SKM-1 treated with dmso at 0.1 percent for 144 hours (cell line): Measurements from ENCODE around the gene SLA2.
"Not testable (repeated sequence)": the region's sequence is repeated elsewhere in the genome, so short reads cannot be mapped to it uniquely, and the experiment has no call there.

Experiments
- DNase-seq: peaks from one replicate; lab custom pipeline; 2025; ENCODE audit not compliant: unreplicated experiment; lab: John Stamatoyannopoulos, UW

Gene SLA2

DNA sequence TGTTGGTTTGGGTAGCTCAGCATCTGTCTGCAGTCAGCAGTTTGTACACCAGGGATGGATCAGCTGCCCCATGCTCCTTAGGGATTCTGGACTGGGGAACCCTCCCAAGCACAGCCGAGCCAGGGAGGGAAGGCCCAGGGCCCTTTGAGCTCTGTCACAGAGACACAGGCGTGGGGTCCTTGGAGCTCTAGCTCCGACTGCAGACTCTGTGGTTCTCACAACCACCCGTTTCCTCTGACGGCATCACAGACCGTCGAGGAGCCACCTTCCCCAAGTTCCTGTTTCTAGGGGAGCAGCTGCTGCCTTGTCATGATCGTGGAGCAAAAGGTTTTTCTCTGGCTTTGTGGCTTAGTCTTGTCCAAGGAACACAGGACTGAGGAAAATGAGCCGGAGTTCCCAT, at the start of gene SLA2:
Gene SLA2, minus strand, starts transcription at position 199 of the 400 bp plus-strand sequence. CDS start 4,861 bp downstream, outside the sequence.
- DNase-seq = peak; percentile 90

- DNase-seq = not testable (repeated sequence)
Observed at GRCh38 chr20:36695467-36695866, 49.5 kb upstream of the SLA2 start.

- no peak for DNase-seq
Observed at GRCh38 chr20:36688630-36689029, 42.6 kb upstream of the SLA2 start.

DNA sequence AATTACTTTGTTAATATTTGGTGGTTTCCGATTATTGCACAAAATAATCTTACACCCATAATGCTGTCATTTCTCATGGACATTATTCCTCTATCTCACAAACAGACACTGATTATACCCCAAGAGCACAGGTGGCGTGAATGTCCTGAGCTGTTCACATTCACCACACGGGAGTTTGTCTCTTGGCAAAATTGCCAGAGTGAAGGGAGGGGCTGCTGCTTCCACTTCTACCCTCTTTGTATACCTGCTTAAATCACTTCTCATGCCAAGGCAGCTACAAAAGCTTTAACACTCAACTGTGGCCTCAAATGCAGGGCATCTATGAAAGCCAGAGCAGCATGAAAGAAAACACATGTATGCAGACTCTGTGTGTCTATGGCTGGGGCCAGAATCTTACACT, 41.9 kb upstream of the SLA2 start:
- no peak for DNase-seq

- no peak for DNase-seq
Observed at GRCh38 chr20:36686944-36687343, 40.9 kb upstream of the SLA2 start.

DNA sequence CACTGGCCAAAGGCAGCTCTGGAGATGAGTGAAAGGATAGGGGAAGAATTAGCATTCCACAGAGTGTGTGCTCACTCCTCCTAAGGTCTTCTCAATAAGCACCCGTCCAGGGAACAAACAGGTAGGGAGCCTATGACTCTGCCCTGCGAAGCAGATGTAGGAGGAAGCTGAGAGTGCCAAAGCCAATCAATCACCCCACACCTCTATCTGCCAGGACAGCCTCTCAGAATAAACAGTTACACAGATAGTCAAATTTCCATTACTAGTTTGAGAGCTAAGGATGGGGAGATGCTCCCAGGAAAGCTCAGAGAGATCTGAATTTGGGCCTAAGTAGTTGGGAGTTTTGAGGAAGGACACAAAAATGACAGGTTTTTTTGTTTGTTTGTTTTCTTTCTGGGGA, 40.5 kb upstream of the SLA2 start:
- DNase-seq = no peak

GRCh38 chr20:36684747-36685146, 38.8 kb upstream of the SLA2 start:
- DNase-seq = no peak

- DNase-seq = no peak
Observed at GRCh38 chr20:36682311-36682710, 36.3 kb upstream of the SLA2 start.

DNA sequence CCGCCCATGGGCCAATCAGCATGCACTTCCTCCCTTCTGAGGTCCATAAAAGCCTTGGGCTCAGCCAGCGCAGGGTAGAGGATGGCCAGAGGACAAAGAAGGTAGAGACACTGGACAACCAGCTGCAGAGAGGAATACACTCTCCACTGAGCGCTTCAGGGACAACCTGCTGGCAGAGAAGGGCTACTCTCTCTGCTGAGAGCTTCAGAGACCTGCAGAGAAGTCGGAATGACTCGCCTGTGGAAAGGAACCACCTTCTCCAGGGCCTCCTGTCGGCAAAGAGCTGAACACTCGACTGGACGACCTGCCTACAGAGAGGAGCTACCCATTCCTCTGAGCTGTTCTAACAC, 31.4 kb upstream of the SLA2 start:
- no peak for DNase-seq

DNA sequence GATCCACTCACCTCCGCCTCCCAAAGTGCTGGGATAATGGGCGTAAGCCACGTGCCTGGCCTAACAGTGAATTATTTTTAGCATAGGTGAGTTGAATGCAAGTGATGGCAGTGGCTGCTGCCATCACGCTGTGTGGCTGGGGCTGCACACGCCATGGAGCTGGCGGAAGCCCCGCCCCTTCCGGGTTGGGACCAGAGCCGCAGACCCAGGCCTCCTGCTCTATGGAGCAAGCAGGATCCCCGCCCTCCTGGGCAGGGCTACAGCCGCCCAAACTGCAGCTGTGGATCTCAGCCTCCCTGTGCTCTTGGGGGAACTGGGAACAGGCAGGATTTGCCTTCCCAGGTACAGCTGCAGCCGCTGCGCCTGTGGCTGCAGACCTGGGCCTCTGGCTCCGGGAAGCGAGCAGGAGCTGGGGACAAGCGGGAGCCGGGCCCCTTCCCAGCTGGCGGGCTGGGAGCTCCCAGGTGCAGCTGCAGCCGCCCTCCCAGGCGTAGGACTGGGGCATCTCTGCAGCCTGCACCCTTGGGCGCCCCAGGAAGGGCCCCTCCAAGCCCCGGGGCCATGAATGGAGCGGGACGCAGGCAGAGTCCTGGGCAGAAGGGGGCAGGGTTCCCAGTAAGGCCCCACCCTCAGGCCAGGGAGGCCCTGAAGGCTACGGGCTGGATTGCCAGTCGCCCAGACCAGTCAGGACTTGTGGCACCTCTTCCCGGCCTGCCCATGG, 30.9 kb upstream of the SLA2 start:
- DNase-seq = no peak

- DNase-seq = not testable (repeated sequence)
Observed at GRCh38 chr20:36675545-36675944, 29.5 kb upstream of the SLA2 start.

GRCh38 chr20:36672991-36673390, 27.0 kb upstream of the SLA2 start:
- no peak for DNase-seq

DNA sequence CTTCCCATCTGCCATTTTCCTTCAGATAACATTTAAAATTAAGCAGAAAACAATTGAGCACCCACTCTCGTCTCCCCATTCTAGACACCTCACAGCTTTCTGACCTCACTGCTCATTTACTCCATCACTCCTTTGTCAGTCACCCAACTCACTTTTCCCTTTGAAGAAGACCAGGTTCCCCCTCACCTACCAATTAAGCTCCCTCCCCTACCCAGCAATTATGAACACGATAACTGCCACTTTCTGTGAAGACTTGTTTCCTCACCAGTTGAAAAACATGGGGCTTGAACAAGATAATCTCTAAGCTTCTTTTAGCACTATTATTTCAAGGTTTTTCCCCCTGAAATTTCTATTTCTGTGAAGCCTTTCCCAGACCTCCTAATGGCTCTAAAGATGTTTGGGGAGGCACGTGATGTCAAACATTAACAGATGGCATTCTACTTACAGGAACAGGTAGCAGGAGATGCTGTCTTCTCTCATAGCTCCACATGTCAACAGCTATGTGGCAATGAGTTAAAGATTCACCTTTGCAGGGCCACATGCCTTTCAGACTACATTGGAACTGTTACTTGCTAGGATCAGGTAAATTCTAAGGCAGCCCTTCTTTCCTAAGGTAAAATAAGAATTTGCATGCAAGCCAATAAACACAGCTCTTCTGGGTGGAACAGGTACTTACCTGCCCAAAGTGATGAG, 24.8 kb upstream of the SLA2 start:
- no peak for DNase-seq

- no peak for DNase-seq
Observed at GRCh38 chr20:36666181-36666740, 20.3 kb upstream of the SLA2 start.

DNA sequence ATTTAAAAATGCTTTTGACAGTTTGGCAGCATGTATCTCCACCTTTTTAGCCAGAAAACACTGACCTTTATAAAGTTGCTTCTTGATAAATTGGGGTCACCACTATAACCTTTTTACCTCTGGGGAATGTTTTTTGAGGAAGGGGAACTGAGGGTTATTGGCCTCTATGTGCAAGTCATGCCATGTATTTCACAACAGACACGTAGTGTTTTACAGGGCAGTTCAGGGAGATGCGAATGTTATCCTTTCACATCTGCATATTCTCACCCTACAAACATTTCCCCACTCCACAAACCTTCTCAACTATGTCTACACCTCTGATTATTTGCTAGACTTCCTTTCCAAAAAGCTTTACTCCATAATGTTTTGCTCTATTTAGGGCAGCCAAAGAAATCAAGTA, 17.0 kb upstream of the SLA2 start:
- DNase-seq = peak; percentile 84

- DNase-seq = peak; percentile 26
Observed at GRCh38 chr20:36658300-36658699, 12.3 kb upstream of the SLA2 start.

- no peak for DNase-seq
Observed at GRCh38 chr20:36656733-36657132, 10.7 kb upstream of the SLA2 start.

- no peak for DNase-seq
Observed at GRCh38 chr20:36655004-36655403, 9.0 kb upstream of the SLA2 start.

DNA sequence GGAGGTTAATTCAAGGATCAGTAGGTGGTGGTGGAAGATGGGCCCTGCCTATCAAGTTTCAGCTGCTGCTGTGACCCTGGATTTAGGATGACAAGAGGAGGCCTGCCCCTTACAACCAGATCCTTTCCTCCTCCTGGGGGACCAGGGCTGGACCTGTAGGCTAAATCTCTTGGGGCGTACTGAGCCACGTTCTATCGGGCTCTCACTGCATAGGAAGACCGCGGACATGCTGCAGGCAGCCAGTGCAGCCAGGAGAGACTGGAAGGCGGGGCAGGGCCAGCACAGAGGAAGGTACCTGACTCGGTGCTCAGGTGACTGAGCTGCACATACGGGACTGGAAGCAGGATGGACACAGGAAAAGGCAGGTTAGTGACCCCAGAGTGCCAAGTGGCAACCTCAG, 8.5 kb upstream of the SLA2 start:
- no peak for DNase-seq

- no peak for DNase-seq
Observed at GRCh38 chr20:36653456-36653855, 7.5 kb upstream of the SLA2 start.

DNA sequence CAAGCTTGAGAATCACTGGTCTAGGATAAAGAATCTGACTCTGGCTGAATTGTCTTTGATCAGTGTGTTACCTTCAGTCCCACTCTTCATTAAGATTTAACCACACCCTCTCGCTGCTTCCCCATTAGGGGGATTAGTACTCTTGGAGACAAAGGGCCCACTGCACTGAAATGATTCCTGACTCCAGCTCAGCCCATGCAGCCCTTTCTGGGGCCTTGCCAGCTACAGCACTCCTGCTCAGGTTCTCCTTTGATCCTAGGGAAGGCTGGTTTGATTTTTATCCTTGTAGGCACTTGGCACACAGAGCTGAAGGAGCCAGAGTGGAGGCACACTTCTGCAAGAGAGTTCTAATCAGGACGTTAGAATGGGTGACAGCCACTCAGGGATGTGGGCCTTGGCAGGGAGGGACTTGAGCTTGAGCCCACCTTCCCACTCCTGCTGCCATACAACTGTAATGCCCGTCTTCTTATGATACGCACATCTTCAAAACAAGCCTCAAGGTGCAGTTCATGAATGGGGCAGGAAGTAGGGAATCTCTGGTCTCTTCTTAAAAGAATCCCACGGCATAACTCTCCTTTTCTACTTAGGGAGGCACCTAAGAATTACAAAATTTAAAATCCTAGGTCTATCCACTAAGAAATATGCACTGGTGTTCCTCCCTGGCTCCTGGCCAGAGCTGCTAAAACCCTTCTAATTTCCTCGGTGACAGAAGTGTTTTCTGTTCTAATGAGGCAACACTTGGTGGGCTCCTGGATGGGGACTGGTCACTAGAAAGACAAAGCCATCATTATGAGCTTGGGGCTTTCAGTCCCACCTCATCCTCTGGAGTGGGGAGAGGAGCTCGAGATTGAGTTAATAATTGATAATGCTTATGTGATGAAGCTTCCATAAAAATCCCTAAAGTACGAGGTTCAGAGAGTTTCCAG, 1.5 kb upstream of the SLA2 start:
- DNase-seq = no peak
